ENCODE results near the gene VSIG2. TPM values are rescaled to one million over a fixed set of nuclear protein-coding genes. Genes with fewer than 3 reads are reported as not detected.
A peak's percentile ranks its signal among the peaks of the same experiment; 100 is the strongest.

Gene VSIG2
- total and polyA plus RNA-seq, 2 of the 4 experiments (the other 2 are of a cell fraction), result not detected

GRCh38 chr11:124748100-124748418, 4.0 kb downstream of the VSIG2 start:
- Histone ChIP-seq H2BK15ac (ENCODE audit: low read depth, low read length) (peak overlapping the region; percentile 34; the same call in 1 of the 3 replicates), H4K8ac (ENCODE audit: low read depth in 2 of 2, low read length in 2 of 2) (no peak overlapping the region; a peak in 1 of 4 replicates), H3K23ac (ENCODE audit: low read depth, low read length) (no peak overlapping the region), H3K9ac (ENCODE audit: low read depth, low read length) (no peak overlapping the region), H3K14ac (replicated peaks; ENCODE audit: low read depth, low read length) (peak overlapping the region; percentile 68; the same call in 1 of the 2 replicates), H3K18ac (ENCODE audit: low read depth, low read length) (no peak overlapping the region), H3K79me1 (ENCODE audit: low read depth in 1 of 2, low read length in 2 of 2) (no peaks in the 10 kb centered on the region; a peak in 1 of 4 replicates), H3K4me3 (ENCODE audit: insufficient read depth, low read depth, low read length) (no peak overlapping the region), H3K9me1 (ENCODE audit: insufficient read depth, low read length) (peaks cover 14% of the 10 kb centered on the region), H3K56ac (ENCODE audit: extremely low read depth, insufficient read depth, low read length) (no peak overlapping the region), H4K91ac (ENCODE audit: insufficient read depth, low read depth, low read length) (no peak overlapping the region), H3K4me2 (ENCODE audit: low read depth, low read length) (no peak overlapping the region), H3K4ac (ENCODE audit: low read depth, low read length) (peak overlapping the region; percentile 47; the same call in 1 of the 2 replicates), H4K5ac (ENCODE audit: low read depth, low read length) (no peak overlapping the region), H2BK5ac (ENCODE audit: low read depth, low read length, poor library complexity, severe bottlenecking) (no peak overlapping the region), H2BK20ac (ENCODE audit: low read depth, low read length) (peak overlapping the region; percentile 50; the same call in 1 of the 2 replicates), H3K27ac (ENCODE audit: insufficient read depth, low read length) (no peak overlapping the region), H2AK5ac (ENCODE audit: low read depth, low read length) (peak overlapping the region; percentile 77; the same call in 1 of the 2 replicates), H3K27me3 (ENCODE audit: control insufficient read depth, insufficient read depth, low read length) (no peaks in the 10 kb centered on the region; the same call in 1 of the 2 replicates), H2AFZ (replicated peaks; ENCODE audit: low read length, poor library complexity) (peak overlapping the region; percentile 16), H3K9me3 (ENCODE audit: control insufficient read depth, insufficient read depth, low read length) (no peaks in the 10 kb centered on the region), H2AK9ac (replicated peaks; ENCODE audit: low read depth, low read length, poor library complexity) (peak overlapping the region; percentile 62), H2BK120ac (ENCODE audit: low read depth, low read length) (peak overlapping the region; percentile 72; the same call in 1 of the 2 replicates), H3K4me1 (ENCODE audit: control insufficient read depth, insufficient read depth, low read length) (peaks cover 10% of the 10 kb centered on the region), H4K20me1 (ENCODE audit: insufficient read depth, low read length) (no peaks in the 10 kb centered on the region), H3K36me3 (ENCODE audit: control insufficient read depth, insufficient read depth, low read length) (no peaks in the 10 kb centered on the region)
- intact Hi-C loops (cut with micrococcal nuclease), result loop anchor here (10.0 kb wide), 1 partner anchor 73 kb away; the partner anchor contains the start of genes SIAE and SPA17
- in situ Hi-C loops (cut with MboI; ENCODE audit: low sequenced_read_pairs), result no loop called here
- ATAC-seq (ENCODE audit: low read depth) (no peak), DNase-seq (no peak)
- CTCF ChIA-PET, result no interaction called here
- POLR2A ChIA-PET (ENCODE audit: unreplicated experiment), result no interaction called here
- BruUV-seq (replicated peaks), result no TSS peak
- WGBS, 2 experiments (ENCODE audit: extremely low coverage in 2 of 2, insufficient read length in 1 of 2), result no CpG with 5 or more reads among the region's 7 CpGs
- dilution Hi-C loops (cut with HindIII; ENCODE audit: low sequenced_read_pairs, unreplicated experiment), result no loop called here
- TF ChIP-seq RCOR1 (IDR thresholded peaks at IDR 0.05; ENCODE audit: insufficient replicate concordance, low read length), result no peak

All from IMR-90 (cell line).